ENCODE data around the gene POMT2.

Gene POMT2, protein sequence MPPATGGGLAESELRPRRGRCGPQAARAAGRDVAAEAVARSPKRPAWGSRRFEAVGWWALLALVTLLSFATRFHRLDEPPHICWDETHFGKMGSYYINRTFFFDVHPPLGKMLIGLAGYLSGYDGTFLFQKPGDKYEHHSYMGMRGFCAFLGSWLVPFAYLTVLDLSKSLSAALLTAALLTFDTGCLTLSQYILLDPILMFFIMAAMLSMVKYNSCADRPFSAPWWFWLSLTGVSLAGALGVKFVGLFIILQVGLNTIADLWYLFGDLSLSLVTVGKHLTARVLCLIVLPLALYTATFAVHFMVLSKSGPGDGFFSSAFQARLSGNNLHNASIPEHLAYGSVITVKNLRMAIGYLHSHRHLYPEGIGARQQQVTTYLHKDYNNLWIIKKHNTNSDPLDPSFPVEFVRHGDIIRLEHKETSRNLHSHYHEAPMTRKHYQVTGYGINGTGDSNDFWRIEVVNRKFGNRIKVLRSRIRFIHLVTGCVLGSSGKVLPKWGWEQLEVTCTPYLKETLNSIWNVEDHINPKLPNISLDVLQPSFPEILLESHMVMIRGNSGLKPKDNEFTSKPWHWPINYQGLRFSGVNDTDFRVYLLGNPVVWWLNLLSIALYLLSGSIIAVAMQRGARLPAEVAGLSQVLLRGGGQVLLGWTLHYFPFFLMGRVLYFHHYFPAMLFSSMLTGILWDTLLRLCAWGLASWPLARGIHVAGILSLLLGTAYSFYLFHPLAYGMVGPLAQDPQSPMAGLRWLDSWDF

GRCh38 chr14:77320238-77320935, at the start of gene POMT2:
Gene POMT2, minus strand, starts transcription at chr14:77320883. Its CDS starts 202 bp downstream, at chr14:77320681.
- no peak for TF ChIP-seq GATA2 (IDR thresholded peaks at IDR 0.05; ENCODE audit: low read depth, low read length)
- no peak for TF ChIP-seq GATA3 (IDR thresholded peaks at IDR 0.05; ENCODE audit: low read depth, low read length)

GRCh38 chr14:77369285-77369684, 48.6 kb upstream of the POMT2 start:
- TF ChIP-seq GATA2 (IDR thresholded peaks at IDR 0.05; ENCODE audit: low read depth, low read length): no peak
- TF ChIP-seq GATA3 (IDR thresholded peaks at IDR 0.05; ENCODE audit: low read depth, low read length): no peak

GRCh38 chr14:77364146-77364545, 43.5 kb upstream of the POMT2 start:
- TF ChIP-seq GATA2 (IDR thresholded peaks at IDR 0.05; ENCODE audit: low read depth, low read length): no peak
- no peak for TF ChIP-seq GATA3 (IDR thresholded peaks at IDR 0.05; ENCODE audit: low read depth, low read length)

DNA sequence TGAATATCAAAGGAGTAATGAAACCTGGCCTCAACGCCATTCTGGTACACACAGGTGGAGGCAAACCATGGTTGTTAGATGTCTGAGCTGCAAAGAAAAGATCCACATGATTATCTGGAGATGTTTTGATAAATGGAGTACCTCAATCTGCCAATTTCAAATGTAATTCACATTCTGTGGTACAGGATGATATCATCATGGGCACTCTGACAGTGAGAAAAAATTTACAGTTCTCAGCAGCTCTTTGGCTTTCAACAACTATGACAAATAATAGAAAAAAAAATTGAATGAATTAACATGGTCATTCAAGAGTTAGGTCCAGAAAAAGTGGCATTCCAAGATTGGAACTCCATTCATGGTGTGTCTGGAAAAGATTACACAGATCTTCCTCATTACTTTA, 38.9 kb upstream of the POMT2 start:
- TF ChIP-seq GATA2 (IDR thresholded peaks at IDR 0.05; ENCODE audit: low read depth, low read length) (no peak), GATA3 (IDR thresholded peaks at IDR 0.05; ENCODE audit: low read depth, low read length) (no peak)

DNA sequence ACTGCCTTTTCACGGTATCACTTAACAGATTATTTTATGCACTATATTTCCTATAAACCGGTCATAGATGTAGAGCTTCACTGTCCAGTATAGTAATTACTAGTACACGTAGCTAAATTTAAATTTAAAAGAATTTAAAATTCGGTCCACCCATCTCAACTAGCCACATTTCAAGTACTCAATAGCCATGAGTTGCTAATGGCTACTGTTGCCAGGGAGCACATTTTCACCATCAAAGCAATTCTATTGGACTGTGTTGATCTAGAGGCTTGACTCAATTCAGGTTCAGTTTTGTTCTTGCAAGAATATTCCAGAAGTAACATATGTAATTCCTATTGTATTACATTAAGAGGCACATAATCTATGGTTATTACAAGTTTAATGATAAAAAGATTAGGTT, 36.2 kb upstream of the POMT2 start:
- TF ChIP-seq GATA3 (IDR thresholded peaks at IDR 0.05; ENCODE audit: low read depth, low read length): no peak
- no peak for TF ChIP-seq GATA2 (IDR thresholded peaks at IDR 0.05; ENCODE audit: low read depth, low read length)

DNA sequence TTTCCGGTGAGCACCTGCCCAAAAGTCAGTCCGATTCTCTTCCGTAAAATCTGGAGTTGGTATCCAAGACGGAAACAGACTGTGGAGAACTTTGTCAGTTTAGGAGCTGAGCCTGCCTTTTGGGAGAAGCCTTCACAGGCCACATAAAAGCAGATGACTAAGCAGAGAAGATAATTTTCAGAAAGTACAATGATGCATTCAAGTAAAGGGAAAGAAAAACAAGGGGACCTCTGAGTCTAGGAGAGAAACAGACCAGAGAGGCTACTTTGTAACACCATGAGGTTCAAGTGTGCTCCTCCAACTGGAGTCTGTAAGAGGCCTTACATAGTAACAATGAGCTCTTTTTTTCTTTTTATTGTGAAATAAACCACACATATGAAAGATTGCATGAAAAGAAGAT, 35.1 kb upstream of the POMT2 start:
- TF ChIP-seq GATA3 (IDR thresholded peaks at IDR 0.05; ENCODE audit: low read depth, low read length) (no peak), GATA2 (IDR thresholded peaks at IDR 0.05; ENCODE audit: low read depth, low read length) (no peak)

- TF ChIP-seq GATA3 (IDR thresholded peaks at IDR 0.05; ENCODE audit: low read depth, low read length) (no peak), GATA2 (IDR thresholded peaks at IDR 0.05; ENCODE audit: low read depth, low read length) (no peak)
Measured at GRCh38 chr14:77353469-77354141, 32.9 kb upstream of the POMT2 start.

- TF ChIP-seq GATA3 (IDR thresholded peaks at IDR 0.05; ENCODE audit: low read depth, low read length) (no peak), GATA2 (IDR thresholded peaks at IDR 0.05; ENCODE audit: low read depth, low read length) (no peak)
Measured at GRCh38 chr14:77347751-77348150, 27.1 kb upstream of the POMT2 start.

GRCh38 chr14:77346495-77346894, 25.8 kb upstream of the POMT2 start:
- TF ChIP-seq GATA3 (IDR thresholded peaks at IDR 0.05; ENCODE audit: low read depth, low read length) (no peak), GATA2 (IDR thresholded peaks at IDR 0.05; ENCODE audit: low read depth, low read length) (no peak)

- TF ChIP-seq GATA3 (IDR thresholded peaks at IDR 0.05; ENCODE audit: low read depth, low read length): no peak
- TF ChIP-seq GATA2 (IDR thresholded peaks at IDR 0.05; ENCODE audit: low read depth, low read length): no peak
Measured at GRCh38 chr14:77344377-77344996, 23.8 kb upstream of the POMT2 start.

GRCh38 chr14:77343662-77344061, 23.0 kb upstream of the POMT2 start:
- no peak for TF ChIP-seq GATA2 (IDR thresholded peaks at IDR 0.05; ENCODE audit: low read depth, low read length)
- no peak for TF ChIP-seq GATA3 (IDR thresholded peaks at IDR 0.05; ENCODE audit: low read depth, low read length)

- TF ChIP-seq GATA3 (IDR thresholded peaks at IDR 0.05; ENCODE audit: low read depth, low read length) (no peak), GATA2 (IDR thresholded peaks at IDR 0.05; ENCODE audit: low read depth, low read length) (no peak)
Measured at GRCh38 chr14:77342726-77343397, 22.2 kb upstream of the POMT2 start.

- TF ChIP-seq GATA2 (IDR thresholded peaks at IDR 0.05; ENCODE audit: low read depth, low read length) (no peak), GATA3 (IDR thresholded peaks at IDR 0.05; ENCODE audit: low read depth, low read length) (no peak)
Measured at GRCh38 chr14:77340389-77340788, 19.7 kb upstream of the POMT2 start.

All from SH-SY5Y (cell line).